ENCODE data around the gene LAGE3.
A peak's percentile ranks its signal among the peaks of the same experiment; 100 is the strongest.

Gene LAGE3

DNA sequence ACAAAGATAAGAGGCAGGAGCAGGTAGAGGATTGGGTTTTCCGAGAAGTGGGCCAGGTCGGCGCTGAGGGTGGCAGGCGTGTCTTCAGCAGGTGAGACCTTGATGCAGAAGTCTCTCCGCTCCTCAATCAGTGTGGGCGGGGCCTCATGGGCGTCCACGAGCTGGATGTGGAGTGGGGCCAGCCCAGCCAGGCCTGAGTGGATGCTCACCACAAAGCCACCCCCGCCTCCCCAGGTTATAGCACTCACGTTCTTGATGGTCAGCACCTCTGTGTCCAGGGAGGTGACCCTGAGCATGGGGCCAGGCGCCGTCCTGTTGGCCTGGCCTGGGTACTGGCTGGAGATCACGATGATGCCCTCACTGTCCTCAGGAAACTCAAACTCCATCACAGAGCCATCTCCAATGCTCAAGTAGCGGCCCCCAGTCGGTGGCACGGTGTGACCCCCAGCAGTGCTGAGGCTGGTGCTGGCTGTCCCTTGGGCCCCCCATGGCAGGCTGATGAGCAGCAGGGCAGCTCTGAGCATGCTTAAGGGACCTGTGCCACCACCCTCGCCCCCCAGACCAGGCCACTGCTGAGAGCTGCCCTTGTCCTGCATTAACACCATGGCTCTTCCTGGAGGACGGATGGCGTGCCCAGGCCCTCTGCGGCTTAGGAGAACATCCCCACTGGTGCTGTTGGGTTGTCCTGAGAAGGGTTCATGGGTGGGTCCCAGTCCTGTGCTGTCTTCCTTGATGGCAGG lies 9.4 kb upstream of the LAGE3 start:
- no peak for TF ChIP-seq CTCF (IDR thresholded peaks at IDR 0.05; ENCODE audit: insufficient read depth, low read depth, low read length, missing control alignments)
- DNase-seq (ENCODE audit: low read depth) = no peak
- H3K4me3 ChIP-seq (ENCODE audit: low read depth, low read length) = no peak overlapping the region

DNA sequence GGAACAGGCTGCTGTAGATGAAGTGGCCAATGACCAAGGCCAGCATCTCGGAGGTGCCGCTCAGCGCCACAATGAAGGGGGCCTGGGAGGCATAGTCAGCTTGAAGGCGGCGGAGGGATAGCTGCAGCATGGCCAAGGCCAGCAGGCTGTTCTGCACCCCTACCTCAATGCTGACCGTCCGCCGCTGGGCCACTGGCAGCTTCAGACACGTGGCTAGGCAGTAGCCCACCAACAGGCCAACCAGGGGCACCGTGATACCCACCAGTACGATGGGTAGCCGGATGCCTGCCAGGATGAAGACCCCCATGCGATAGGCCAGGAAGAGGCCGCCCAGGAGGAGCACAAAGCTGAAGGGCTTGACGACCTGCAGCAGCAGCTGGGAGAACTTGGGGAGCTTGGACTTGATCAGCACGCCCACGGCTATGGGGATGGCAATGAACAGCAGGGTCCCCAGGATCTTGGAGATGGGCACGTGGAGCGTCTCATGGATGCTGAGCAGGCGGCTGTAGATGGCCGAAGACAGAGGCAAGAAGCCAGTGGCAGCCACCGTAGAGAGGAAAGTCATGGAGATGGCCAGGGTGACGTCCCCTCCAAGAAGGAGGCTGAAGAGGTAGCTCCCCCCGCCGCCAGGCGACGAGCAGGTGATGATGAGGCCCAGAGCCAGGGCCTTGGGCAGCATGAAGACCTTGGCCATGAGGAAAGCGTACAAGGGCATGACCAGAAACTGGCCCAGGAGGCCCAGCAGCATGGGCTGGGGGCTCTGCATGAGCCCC lies 8.6 kb upstream of the LAGE3 start:
- DNase-seq (ENCODE audit: low read depth) = no peak

GRCh38 chrX:154486396-154487207 lies 7.5 kb upstream of the LAGE3 start, which contains the start of gene UBL4A:
Gene UBL4A, minus strand, starts transcription at chrX:154486615. Its CDS starts 31 bp downstream, at chrX:154486584.
- TF ChIP-seq CTCF (IDR thresholded peaks at IDR 0.05; ENCODE audit: insufficient read depth, low read depth, low read length, missing control alignments) = no peak
- H3K4me3 ChIP-seq (ENCODE audit: low read depth, low read length) = peak within 1 kb of the TSS; percentile 78
- DNase-seq (ENCODE audit: low read depth) = peak; percentile 59

More for the DNA sequence above, 8.6 kb upstream of the LAGE3 start:
- H3K4me3 ChIP-seq (ENCODE audit: low read depth, low read length) = no peak overlapping the region
- no peak for TF ChIP-seq CTCF (IDR thresholded peaks at IDR 0.05; ENCODE audit: insufficient read depth, low read depth, low read length, missing control alignments)

- peak; percentile 21 for DNase-seq (ENCODE audit: low read depth)
- H3K4me3 ChIP-seq (ENCODE audit: low read depth, low read length) = peak overlapping the region; percentile 78
- TF ChIP-seq CTCF (IDR thresholded peaks at IDR 0.05; ENCODE audit: insufficient read depth, low read depth, low read length, missing control alignments) = no peak
Measured at GRCh38 chrX:154486052-154486395, 6.9 kb upstream of the LAGE3 start.

GRCh38 chrX:154485150-154486051 lies 6.3 kb upstream of the LAGE3 start:
- DNase-seq (ENCODE audit: low read depth) = no peak
- no peak for TF ChIP-seq CTCF (IDR thresholded peaks at IDR 0.05; ENCODE audit: insufficient read depth, low read depth, low read length, missing control alignments)
- H3K4me3 ChIP-seq (ENCODE audit: low read depth, low read length) = peak overlapping the region; percentile 78

Data from GM12865 (cell line).